CD4-positive, alpha-beta T cell treated with Interleukin-6 for 4 hours (primary cell): ENCODE measurements around the gene APOA1.

Experiments used
- DNase-seq: peaks from one replicate; pipeline ENCODE4 v3.0.0-alpha.2; 2020; ENCODE audit warnings: mixed read lengths

The APOA1 gene

DNA sequence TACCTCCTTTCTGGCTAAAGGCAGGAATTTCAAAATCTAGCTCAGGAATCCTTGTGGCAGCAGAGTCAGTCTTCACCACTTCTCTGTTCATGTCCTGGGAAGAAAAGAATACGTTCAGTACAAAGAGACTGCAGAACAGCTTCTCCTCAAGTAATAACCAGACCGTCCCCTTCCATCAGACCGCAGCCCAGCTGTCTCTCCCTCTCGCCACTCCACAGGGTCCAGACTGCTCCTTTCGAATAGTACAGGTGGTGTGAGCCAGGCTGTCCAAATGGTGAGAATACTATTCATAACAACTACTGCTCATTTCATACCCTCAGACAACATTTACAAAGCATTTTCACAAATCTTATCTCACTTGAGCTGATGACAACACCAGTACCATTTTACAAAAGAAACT is 50.5 kb downstream of the APOA1 start:
- no peak for DNase-seq

- no peak for DNase-seq
Measured at GRCh38 chr11:116786326-116786725, 51.1 kb downstream of the APOA1 start.
